ENCODE measurements around the gene EIF4G3. TPM values are rescaled to one million over a fixed set of nuclear protein-coding genes. Genes with fewer than 3 reads are reported as not detected.

EIF4G3 gene
- total RNA-seq, 1 donor from 2014 or later: 28.4 TPM

Other genes with a start within 250 kb of the EIF4G3 start
- 105 and 129 TPM in 2 replicates for gene ECE1, start 113.6 kb upstream of the EIF4G3 start, total RNA-seq